Lower lobe of right lung (tissue), 2 donors: ENCODE data around the gene L3MBTL4. TPM values are rescaled to one million over a fixed set of nuclear protein-coding genes. Genes with fewer than 3 reads are reported as not detected.

Experiments
- ATAC-seq, 2 donors: fragments of 200-7000 bp; cut with Tn5 transposase; one replicate each; pipeline ENCODE4 v1.9.1; 2020 to 2022; ENCODE audit warnings: mild to moderate bottlenecking in 2 of 2, moderate library complexity in 2 of 2
- DNase-seq: peaks from one replicate; pipeline ENCODE4 v3.0.0-alpha.2; 2020
- H3K27ac ChIP-seq: fragments of 200-600 bp; one replicate; pipeline ENCODE4 v1.8.0; 2022
- H3K27me3 ChIP-seq: fragments of 200-600 bp; one replicate; pipeline ENCODE4 v1.8.0; 2022; ENCODE audit warnings: low read depth
- H3K36me3 ChIP-seq: fragments of 200-600 bp; one replicate; pipeline ENCODE4 v1.8.0; 2022; ENCODE audit warnings: mild to moderate bottlenecking
- H3K4me1 ChIP-seq: fragments of 200-600 bp; one replicate; pipeline ENCODE4 v1.8.0; 2022
- H3K4me3 ChIP-seq: fragments of 200-600 bp; one replicate; pipeline ENCODE4 v1.8.0; 2022; ENCODE audit warnings: mild to moderate bottlenecking
- H3K9me3 ChIP-seq: fragments of 200-600 bp; one replicate; pipeline ENCODE4 v1.8.0; 2022
- intact Hi-C: fragments of 100-400 bp; cut with DNase I; formaldehyde crosslinking; loops from one replicate; pipeline ENCODE4 v1.11.0; 2022
- total RNA-seq: library from RNA; stranded (reverse); fragmentation: NEBNext Ultra II Directional; extraction: Animal tissue kit (Norgen Biotek cat#: 25700); gene quantifications from one replicate; pipeline ENCODE4 v1.2.1, GENCODE V29; 2021
- TF ChIP-seq, protein P1 (sequence below): fragments of 200-600 bp; IDR thresholded peaks from one replicate; pipeline ENCODE4 v1.8.0; 2022; ENCODE audit warnings: antibody characterized with exemption, mild to moderate bottlenecking
- donor health status: DM: no; HTN: yes; CAD: no; lungs with severe emphysema.

Gene L3MBTL4
- total RNA-seq, 1 donor from 2014 or later = 16.9 TPM

DNA sequence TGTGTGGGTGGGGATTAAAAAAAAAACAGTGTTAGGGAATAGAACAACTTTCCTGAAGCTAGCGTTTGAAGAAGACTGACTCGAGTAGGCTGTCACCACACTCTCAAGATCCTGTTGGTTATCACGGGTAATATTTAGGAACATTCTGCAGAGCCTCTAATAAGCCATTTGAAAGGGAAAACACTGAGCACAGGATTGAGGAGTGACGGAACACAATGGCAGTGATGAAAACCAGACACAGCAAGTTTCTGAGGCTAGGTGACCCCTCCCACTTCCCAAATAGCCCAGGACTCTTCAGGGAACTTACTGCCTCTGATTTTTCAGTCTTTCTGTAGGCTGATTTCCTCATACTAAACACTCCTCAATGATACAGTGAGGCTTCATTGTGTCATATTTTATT is 431.2 kb downstream of the L3MBTL4 start:
- intact Hi-C loops = no loop called here

DNA sequence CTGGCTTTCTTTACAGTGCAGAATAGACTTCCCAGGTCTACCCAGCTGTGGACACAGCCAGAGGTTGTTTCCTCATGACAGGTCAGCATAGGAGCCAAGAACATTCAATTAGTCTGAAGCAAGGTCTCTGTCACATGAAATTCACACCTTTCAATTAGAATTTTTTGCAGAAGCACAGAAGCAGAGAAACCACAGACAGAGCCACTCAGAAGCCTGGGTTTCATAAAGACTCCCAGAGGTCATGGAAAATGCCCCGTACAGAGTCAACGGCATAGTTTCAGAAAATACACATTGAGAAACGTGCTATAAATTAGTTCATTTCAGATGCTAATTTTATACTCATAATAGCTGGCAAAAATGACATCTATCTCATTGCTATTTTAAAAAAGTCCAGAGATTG is 432.4 kb downstream of the L3MBTL4 start:
- intact Hi-C loops = no loop called here
- Histone ChIP-seq H3K36me3 (no peaks in the 10 kb centered on the region), H3K9me3 (no peaks in the 10 kb centered on the region), H3K4me3 (no peak overlapping the region), H3K27ac (no peak overlapping the region), H3K4me1 (no peaks in the 10 kb centered on the region), H3K27me3 (no peaks in the 10 kb centered on the region)
- TF ChIP-seq, protein P1, sequence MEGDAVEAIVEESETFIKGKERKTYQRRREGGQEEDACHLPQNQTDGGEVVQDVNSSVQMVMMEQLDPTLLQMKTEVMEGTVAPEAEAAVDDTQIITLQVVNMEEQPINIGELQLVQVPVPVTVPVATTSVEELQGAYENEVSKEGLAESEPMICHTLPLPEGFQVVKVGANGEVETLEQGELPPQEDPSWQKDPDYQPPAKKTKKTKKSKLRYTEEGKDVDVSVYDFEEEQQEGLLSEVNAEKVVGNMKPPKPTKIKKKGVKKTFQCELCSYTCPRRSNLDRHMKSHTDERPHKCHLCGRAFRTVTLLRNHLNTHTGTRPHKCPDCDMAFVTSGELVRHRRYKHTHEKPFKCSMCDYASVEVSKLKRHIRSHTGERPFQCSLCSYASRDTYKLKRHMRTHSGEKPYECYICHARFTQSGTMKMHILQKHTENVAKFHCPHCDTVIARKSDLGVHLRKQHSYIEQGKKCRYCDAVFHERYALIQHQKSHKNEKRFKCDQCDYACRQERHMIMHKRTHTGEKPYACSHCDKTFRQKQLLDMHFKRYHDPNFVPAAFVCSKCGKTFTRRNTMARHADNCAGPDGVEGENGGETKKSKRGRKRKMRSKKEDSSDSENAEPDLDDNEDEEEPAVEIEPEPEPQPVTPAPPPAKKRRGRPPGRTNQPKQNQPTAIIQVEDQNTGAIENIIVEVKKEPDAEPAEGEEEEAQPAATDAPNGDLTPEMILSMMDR = no peak
- DNase-seq = no peak
- ATAC-seq = no peak

More for the DNA sequence above, 431.2 kb downstream of the L3MBTL4 start:
- DNase-seq (no peak), ATAC-seq (no peak)
- H3K36me3 ChIP-seq = no peaks in the 10 kb centered on the region
- no peaks in the 10 kb centered on the region for H3K27me3 ChIP-seq
- TF ChIP-seq, protein P1 = no peak
- H3K4me3 ChIP-seq = no peak overlapping the region
- no peak overlapping the region for H3K27ac ChIP-seq
- H3K9me3 ChIP-seq = no peaks in the 10 kb centered on the region
- H3K4me1 ChIP-seq = no peaks in the 10 kb centered on the region

DNA sequence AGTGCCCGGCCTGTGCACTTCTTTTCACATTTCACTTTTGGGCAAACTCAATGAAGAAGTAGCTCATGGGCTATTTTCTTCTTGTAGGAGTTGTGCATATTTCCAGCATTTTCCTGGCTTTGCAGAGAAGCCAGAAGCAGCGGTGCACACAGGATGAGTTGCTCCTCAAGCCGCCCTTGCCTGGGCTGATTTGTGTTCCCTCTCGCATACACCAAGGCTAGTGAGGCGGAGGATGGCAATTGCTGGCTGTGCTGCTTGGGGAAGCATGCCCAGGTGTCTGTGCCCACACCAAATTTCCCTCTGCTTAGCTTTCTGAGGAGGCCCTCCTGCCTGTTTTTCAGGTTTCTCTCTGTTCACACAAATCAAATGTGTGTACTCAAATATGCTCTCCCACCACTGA is 434.0 kb downstream of the L3MBTL4 start:
- Histone ChIP-seq H3K27me3 (no peaks in the 10 kb centered on the region), H3K9me3 (no peaks in the 10 kb centered on the region), H3K4me1 (no peaks in the 10 kb centered on the region), H3K4me3 (no peak overlapping the region), H3K36me3 (no peaks in the 10 kb centered on the region), H3K27ac (no peak overlapping the region)
- intact Hi-C loops = no loop called here
- TF ChIP-seq, protein P1 = no peak
- no peak for ATAC-seq
- DNase-seq = no peak

DNA sequence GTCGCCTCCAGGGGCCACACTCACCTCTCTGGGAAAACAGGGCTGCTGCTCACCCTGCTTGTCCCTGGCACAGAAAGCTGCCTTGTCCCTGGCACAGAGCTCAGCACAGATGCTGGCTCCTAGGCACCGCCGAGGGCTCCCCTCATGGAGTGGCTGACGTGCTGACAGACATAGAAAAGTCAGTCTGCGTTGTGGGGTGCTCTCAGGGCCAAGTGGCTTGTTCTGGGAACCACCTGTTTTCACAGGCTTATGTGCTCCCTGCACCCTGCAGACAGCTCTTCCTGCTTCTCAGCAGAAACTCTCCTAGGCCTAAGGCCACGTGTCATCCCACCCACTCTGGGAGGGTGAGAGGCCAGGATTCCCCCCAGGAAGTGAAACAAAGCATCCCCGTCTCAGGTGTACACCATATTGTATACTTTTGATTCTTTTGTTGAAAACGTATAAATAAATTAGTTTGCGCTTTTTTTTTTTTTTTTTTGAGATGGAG is 434.7 kb downstream of the L3MBTL4 start:
- intact Hi-C loops = no loop called here
- TF ChIP-seq, protein P1 = no peak
- peak in 1 of 2 donors; percentile 34 for ATAC-seq
- Histone ChIP-seq H3K27ac (no peak overlapping the region), H3K4me1 (no peaks in the 10 kb centered on the region), H3K4me3 (no peak overlapping the region), H3K27me3 (no peaks in the 10 kb centered on the region), H3K9me3 (no peaks in the 10 kb centered on the region), H3K36me3 (no peaks in the 10 kb centered on the region)
- DNase-seq = no peak

DNA sequence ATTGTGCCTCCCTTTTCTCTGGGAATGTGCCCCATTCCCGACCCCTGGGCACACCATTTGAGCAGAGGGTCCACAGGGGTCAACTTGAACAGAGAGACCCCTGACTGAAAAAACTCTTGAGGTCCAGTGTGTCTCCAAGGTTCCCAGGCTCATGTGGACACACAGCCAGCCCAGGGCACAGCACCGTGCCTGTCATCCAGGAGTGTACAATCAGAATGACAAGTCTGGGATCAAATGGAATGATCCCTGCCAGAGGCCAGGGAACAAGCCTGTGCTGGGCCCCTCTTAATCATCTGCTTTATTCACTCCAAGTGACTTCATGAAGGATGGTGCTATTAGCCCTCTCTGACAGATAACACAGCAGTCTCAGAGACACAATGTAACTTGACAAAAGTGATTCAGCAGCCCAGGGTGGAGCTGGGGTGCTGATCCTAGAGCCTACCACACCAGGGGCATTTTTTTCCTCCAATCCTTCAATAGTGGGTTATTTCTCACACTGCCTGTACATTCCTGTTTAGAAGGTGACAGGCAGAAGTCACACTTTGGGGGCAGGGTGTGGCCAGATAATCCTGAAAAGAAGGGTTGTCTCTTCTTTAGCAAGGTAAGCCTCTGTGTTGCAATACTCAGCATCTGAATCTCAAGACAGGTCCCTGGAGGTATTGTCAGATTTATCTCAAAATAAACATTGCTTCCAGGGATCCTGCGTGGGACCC is 435.4 kb downstream of the L3MBTL4 start:
- no peaks in the 10 kb centered on the region for H3K36me3 ChIP-seq
- TF ChIP-seq, protein P1 = no peak
- no peak for DNase-seq
- H3K4me1 ChIP-seq = no peaks in the 10 kb centered on the region
- H3K4me3 ChIP-seq = no peak overlapping the region
- ATAC-seq = no peak
- H3K27ac ChIP-seq = no peak overlapping the region
- no peaks in the 10 kb centered on the region for H3K27me3 ChIP-seq
- no peaks in the 10 kb centered on the region for H3K9me3 ChIP-seq
- intact Hi-C loops = no loop called here
